GM12873 (cell line): ENCODE data around the gene C14orf119.

Experiments used
- TF ChIP-seq, protein P1 (sequence below): IDR thresholded peaks from 2 replicates; pipeline ENCODE4 v1.5.1; 2012; ENCODE audit warnings: low read depth, mild to moderate bottlenecking, moderate library complexity, low read length, control low read depth; ENCODE audit not compliant: insufficient read depth; ENCODE audit errors: missing control alignments

The C14orf119 gene

DNA sequence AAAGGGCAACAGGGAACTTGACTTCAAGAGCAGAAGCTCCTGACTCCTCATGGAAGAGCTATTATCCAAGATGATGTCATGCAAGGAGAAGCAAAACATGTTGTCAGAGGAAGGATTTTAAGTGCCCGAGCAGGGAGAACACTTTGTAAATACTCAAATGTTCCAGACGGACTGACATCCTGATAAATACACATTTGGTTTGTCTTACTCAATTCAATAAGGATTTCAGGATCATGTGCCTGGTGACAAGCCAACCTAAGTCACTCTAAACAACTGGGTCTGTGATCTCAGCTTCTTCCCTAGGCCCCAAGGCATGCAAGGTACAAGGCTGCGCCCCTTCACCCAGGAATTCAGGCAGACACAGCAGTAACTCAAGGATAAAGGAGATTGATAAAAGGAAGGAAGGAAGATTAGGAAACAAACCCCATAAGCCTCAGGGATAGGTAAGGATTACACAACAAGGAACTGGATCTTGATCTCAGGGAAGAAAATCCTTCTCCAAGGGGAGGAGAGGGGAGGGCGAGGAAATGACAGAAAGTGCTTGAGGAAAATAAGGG lies 50.6 kb downstream of the C14orf119 start:
- TF ChIP-seq, protein P1, sequence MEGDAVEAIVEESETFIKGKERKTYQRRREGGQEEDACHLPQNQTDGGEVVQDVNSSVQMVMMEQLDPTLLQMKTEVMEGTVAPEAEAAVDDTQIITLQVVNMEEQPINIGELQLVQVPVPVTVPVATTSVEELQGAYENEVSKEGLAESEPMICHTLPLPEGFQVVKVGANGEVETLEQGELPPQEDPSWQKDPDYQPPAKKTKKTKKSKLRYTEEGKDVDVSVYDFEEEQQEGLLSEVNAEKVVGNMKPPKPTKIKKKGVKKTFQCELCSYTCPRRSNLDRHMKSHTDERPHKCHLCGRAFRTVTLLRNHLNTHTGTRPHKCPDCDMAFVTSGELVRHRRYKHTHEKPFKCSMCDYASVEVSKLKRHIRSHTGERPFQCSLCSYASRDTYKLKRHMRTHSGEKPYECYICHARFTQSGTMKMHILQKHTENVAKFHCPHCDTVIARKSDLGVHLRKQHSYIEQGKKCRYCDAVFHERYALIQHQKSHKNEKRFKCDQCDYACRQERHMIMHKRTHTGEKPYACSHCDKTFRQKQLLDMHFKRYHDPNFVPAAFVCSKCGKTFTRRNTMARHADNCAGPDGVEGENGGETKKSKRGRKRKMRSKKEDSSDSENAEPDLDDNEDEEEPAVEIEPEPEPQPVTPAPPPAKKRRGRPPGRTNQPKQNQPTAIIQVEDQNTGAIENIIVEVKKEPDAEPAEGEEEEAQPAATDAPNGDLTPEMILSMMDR: no peak

DNA sequence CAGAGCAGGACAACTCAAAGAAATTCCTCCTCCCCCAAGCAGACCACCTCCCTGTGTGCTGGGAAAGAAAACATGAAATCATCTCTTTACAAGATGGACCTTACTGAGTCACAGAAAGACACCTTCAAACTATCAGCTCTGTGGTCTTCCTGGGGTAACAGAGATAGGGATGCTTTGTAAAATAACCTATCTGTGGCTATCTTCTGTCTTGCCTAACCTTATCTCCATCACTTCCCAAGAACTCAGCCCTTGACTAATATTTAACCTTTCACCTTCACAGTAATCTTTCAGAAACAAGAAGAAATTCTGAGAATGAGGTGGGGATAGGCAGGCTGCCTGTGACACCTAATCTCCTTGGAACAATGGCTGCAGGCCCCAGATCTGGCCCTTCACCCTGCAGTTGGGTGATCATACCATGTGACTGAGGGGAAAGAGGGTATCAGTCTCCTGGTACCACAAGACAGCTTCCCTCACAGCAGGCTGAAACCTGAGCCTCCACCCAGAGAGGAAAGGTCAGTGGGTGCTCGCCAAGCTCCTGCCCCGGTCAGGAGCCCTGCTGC lies 51.1 kb downstream of the C14orf119 start:
- TF ChIP-seq, protein P1: no peak

DNA sequence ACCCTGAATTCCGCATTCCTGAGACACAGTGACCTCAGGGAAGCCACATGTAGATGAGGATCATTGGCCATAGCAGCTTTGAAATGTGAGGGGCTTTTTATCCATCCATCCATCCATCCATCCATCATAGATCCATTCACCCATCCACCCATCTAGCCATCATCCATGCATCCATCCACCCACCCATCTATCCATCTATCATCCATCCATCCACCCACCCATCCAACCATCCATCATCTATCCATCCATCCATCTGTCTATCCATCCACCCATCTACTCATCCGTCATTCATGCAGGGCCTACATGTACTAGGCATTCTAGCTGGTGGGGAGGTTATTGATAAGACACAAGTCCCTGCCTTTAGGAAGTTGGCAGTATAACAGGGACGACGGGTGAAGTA lies 51.7 kb downstream of the C14orf119 start:
- TF ChIP-seq, protein P1: no peak

DNA sequence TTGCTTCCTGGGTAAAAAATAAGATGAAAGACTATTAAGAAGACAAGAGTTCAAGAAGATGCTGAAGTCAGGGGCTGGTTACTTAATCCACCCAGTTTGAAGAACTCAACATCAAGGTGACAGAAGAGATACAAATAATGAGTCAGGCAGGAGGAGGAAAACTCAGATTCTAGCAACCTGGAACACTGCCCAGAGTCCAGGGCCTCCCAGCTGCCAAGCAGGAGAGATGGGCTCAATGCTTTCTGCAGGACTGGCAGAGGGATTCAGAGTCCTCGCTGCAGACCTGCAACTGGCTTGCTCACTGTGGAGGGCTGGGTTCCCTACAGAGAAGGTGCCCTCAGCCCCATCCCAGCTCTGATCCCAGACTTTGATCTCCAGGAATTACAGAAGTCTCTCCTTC lies 52.4 kb downstream of the C14orf119 start:
- TF ChIP-seq, protein P1: no peak

- TF ChIP-seq, protein P1: no peak
Observed at GRCh38 chr14:23148591-23149249, 53.4 kb downstream of the C14orf119 start.

- TF ChIP-seq, protein P1: no peak
Observed at GRCh38 chr14:23149745-23150144, 54.4 kb downstream of the C14orf119 start.
